Measurements from ENCODE around the gene OLFM1.

OLFM1 gene

DNA sequence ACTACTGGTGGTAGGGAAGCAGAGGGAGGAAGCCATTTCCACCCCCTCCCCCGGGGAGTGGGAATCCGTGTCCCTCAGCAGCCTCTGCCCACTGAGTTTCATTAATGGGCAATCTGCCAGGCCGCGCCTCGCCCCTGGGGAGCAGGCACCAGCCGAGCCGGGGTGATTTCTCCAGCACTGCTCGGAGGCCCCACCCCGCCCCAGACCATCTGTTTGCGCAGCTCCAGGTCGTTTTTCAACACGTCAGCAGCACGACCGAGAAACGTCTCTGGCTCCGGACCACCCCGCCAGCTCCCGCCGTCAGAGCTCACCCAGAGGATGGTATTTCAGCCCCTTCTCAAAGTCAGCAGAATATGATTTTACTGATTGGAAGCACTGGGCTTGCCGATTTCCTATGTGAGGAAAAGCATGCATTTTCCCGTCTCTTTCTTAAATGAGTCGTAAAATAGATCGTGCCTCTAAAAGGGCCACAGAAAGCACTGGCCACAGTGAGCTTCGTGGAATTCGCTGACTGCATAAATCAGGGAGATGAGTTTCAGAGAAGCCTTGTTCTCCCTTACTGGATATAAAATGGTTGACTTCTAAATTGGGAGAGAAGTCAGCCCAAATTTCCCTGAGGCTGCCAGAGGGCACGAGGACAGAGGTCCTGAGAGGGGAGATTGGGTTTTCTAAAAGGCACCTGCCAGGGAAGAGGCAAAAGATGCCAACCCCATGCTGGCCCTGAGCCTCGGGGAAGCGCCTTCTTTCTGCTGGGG lies 47.0 kb downstream of the OLFM1 start:
- no peaks in the 10 kb centered on the region for H3K27me3 ChIP-seq (ENCODE audit: control insufficient read depth, insufficient read depth, low read length)
- no peaks in the 10 kb centered on the region for H3K9me3 ChIP-seq (replicated peaks; ENCODE audit: low read length)
- H3K4me1 ChIP-seq (ENCODE audit: control insufficient read depth, insufficient read depth, low read length) = no peaks in the 10 kb centered on the region
- no peak overlapping the region for H3K9ac ChIP-seq (ENCODE audit: low read depth, low read length)
- no peak overlapping the region for H3K4me3 ChIP-seq (ENCODE audit: low read length)
- H3K4me2 ChIP-seq (ENCODE audit: low read length) = peak overlapping the region; percentile 7
- H3K36me3 ChIP-seq (ENCODE audit: insufficient read depth, low read length) = no peaks in the 10 kb centered on the region

DNA sequence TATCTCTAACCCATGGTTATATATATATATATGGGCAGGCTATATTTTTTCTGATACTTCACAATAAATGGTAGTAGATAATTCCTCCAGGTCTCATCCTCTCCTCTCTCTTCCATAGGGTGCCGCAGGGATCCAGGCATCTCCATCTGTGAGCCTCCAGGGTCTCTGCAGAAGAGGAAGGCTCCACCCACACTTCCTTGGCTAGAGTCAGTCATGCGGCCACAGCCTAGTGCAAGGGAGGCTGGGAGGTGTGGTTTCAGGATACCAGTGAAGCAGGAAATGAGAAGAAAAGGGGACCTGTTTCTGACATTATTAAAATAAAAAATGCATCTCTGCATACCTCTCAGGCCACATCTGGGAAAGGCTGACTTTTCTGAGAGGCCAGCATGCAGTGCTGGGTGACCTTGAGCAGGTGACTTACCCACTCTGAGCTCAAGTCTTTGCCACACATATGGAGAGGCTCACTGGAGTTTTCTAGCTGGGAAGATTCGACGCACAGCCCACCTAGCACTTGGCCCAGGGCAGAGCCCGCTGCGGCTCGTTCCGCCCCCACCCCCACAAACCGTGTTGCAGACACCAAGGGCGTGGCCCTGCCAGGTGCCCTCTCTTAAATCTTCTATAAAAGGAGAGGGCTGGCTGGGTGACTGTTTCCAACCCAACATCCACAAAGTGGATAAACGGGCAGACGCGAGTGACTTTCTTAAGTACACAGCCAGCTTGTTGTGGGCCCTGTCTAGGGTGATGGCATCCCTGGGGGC lies 47.9 kb downstream of the OLFM1 start:
- no peak overlapping the region for H3K9ac ChIP-seq (ENCODE audit: low read depth, low read length)
- H3K9me3 ChIP-seq (replicated peaks; ENCODE audit: low read length) = no peaks in the 10 kb centered on the region
- H3K4me3 ChIP-seq (ENCODE audit: low read length) = no peak overlapping the region
- no peak overlapping the region for H3K4me2 ChIP-seq (ENCODE audit: low read length)
- no peaks in the 10 kb centered on the region for H3K36me3 ChIP-seq (ENCODE audit: insufficient read depth, low read length)
- H3K4me1 ChIP-seq (ENCODE audit: control insufficient read depth, insufficient read depth, low read length) = no peaks in the 10 kb centered on the region
- H3K27me3 ChIP-seq (ENCODE audit: control insufficient read depth, insufficient read depth, low read length) = no peaks in the 10 kb centered on the region

DNA sequence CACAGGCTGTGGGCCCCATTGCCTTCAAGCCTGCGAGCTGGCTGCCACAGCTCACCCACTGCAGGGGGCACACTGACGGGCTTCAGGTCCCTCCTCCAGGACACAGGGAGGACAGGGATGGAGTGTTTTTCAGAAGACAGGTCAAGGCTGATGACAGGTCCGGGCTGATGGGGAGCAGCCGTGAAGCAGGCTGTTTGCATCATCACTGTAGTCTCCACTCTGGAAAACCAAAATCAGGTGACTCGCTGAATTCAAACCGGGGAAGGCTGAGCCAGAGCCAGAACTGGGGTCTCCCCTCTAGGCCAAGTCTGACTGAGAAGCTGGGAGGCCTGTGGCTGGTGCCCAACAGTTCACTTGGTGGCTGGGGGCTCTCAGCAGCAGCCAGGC lies 48.5 kb downstream of the OLFM1 start:
- Histone ChIP-seq H3K27me3 (ENCODE audit: control insufficient read depth, insufficient read depth, low read length) (no peaks in the 10 kb centered on the region), H3K9me3 (replicated peaks; ENCODE audit: low read length) (no peaks in the 10 kb centered on the region), H3K4me2 (ENCODE audit: low read length) (no peak overlapping the region), H3K4me1 (ENCODE audit: control insufficient read depth, insufficient read depth, low read length) (no peaks in the 10 kb centered on the region), H3K9ac (ENCODE audit: low read depth, low read length) (no peak overlapping the region), H3K36me3 (ENCODE audit: insufficient read depth, low read length) (no peaks in the 10 kb centered on the region), H3K4me3 (ENCODE audit: low read length) (no peak overlapping the region)

DNA sequence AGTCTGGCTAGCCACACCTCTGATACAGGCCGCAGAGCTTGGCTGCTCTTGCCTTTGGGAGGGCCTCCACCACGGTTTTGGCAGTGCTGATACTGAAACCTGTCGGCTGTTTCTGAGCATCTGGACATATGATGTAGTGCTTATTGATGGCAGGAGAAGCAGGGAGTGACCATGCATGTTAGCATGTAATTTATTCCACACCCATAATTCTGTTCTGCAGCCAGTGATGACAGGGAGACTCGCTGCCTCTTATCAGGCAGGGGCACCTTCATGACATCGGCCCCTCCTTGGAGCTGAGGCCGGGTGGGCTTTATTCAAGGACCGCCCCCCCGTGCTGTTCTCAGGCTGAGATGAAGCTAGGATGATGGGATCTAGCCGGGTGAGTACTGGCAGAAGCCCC lies 49.0 kb downstream of the OLFM1 start:
- Histone ChIP-seq H3K9ac (ENCODE audit: low read depth, low read length) (no peak overlapping the region), H3K4me3 (ENCODE audit: low read length) (no peak overlapping the region), H3K27me3 (ENCODE audit: control insufficient read depth, insufficient read depth, low read length) (no peaks in the 10 kb centered on the region), H3K4me2 (ENCODE audit: low read length) (no peak overlapping the region), H3K9me3 (replicated peaks; ENCODE audit: low read length) (no peaks in the 10 kb centered on the region), H3K36me3 (ENCODE audit: insufficient read depth, low read length) (no peaks in the 10 kb centered on the region), H3K4me1 (ENCODE audit: control insufficient read depth, insufficient read depth, low read length) (no peaks in the 10 kb centered on the region)

DNA sequence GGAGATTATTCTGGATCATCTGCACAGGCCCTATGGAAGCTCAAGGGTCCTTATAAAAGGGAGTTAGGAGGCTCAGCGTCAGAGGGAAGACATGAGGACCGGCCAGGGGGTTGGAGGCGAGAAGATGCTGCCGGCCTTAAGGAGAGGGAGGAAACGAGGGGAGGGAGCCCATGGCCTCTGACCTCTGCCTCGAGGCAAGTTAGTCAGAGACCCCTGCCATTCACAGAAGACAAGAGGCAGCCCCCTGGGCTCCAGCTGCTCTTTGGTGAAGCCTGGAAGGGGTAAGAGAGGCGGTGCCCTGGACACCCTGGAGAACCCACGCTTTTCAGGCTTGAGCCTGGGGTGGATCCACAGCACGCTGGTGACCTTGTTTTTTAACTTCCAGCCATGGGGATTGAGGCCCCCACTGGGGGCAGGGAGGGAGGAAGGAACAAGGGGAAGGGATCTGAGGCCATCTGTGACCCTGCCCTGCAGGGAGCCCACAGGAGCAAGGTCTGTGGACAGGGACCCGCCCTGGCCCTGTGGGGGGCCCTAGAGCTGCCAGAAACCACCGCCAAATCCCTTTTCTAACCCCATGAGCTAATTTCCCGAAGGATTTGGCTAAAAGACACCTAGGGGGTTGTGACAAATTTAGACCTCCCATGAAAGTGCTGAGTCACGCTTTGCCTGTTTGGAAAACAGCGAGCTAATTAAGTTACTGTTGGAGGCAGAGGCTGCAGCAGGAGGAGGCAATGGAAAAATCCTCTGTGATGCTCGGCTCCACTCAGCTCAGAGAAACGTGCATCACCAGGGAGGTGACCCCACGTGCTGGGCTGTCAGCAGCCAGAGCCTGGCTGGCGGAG lies 49.7 kb downstream of the OLFM1 start:
- Histone ChIP-seq H3K27me3 (ENCODE audit: control insufficient read depth, insufficient read depth, low read length) (no peaks in the 10 kb centered on the region), H3K4me1 (ENCODE audit: control insufficient read depth, insufficient read depth, low read length) (no peaks in the 10 kb centered on the region), H3K4me2 (ENCODE audit: low read length) (no peak overlapping the region), H3K9me3 (replicated peaks; ENCODE audit: low read length) (no peaks in the 10 kb centered on the region), H3K4me3 (ENCODE audit: low read length) (no peak overlapping the region), H3K9ac (ENCODE audit: low read depth, low read length) (no peak overlapping the region), H3K36me3 (ENCODE audit: insufficient read depth, low read length) (no peaks in the 10 kb centered on the region)

DNA sequence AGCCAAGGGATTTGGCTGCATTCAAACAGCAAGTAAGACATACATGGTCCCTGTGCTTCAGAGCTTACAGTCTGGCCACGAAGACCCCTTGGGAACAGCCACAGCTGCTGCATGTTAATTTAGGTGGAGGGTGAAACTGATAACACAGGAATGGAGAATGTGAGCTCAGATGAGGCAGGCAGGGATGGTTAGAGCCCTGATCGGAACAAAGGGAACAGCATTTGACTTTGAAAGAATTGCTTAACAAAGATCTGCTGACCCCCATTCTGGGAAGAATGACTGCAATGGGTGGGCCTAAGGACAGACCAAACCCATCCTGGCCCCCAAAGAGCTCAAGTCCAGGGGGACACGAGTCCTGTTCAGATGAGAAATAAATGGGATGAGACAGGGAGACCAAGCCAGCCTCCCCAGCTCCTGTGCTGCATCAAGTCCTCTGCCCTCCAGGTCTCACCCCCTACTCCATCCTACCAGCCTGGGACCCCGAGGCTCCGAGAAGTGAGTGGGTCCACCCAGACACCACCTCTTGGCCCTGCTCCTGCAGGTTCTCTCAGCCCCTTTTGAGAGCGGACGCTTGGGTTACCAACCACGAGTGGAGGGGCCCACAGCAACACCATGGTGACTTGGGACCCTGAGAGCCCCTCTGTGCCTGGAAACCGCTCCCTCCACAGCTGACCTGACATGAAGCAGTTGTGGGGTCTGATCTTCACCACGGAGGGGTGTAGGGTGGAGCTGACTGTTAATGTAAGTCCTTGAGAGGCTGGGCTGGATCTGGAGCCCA lies 50.8 kb downstream of the OLFM1 start:
- H3K36me3 ChIP-seq (ENCODE audit: insufficient read depth, low read length) = no peaks in the 10 kb centered on the region
- H3K4me2 ChIP-seq (ENCODE audit: low read length) = no peak overlapping the region
- peaks cover 6% of the 10 kb centered on the region for H3K27me3 ChIP-seq (ENCODE audit: control insufficient read depth, insufficient read depth, low read length)
- no peak overlapping the region for H3K9ac ChIP-seq (ENCODE audit: low read depth, low read length)
- no peaks in the 10 kb centered on the region for H3K4me1 ChIP-seq (ENCODE audit: control insufficient read depth, insufficient read depth, low read length)
- H3K4me3 ChIP-seq (ENCODE audit: low read length) = no peak overlapping the region
- H3K9me3 ChIP-seq (replicated peaks; ENCODE audit: low read length) = no peaks in the 10 kb centered on the region

DNA sequence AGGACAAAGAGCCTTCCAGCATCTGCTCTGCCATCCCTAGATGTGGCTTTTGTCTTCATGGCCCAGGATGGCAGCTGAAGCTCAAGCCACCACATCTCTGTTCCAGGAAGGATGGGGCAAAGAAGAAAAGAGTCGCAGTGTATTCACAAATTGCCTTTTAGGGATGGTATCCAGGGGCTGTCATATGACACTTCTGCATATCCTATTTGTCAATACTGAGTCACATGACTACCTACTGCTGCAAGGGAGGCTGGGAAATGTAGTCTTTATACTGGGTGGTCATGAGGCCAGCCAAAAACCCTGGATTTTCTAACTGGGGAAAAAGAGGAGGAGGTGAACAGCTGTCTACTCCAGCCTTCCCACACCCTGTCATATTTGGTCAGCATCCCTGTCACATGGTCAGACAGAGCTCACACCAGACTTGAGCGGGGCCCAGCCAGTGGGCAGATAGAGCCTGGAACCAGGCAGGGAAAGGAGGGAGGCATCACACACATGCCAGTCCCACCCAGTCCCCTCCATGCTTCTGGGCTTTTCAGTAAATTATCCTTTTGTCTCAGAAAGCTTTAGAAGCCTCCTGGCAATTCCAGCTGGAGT lies 52.0 kb downstream of the OLFM1 start:
- Histone ChIP-seq H3K27me3 (ENCODE audit: control insufficient read depth, insufficient read depth, low read length) (peaks cover 13% of the 10 kb centered on the region), H3K4me3 (ENCODE audit: low read length) (no peak overlapping the region), H3K36me3 (ENCODE audit: insufficient read depth, low read length) (no peaks in the 10 kb centered on the region), H3K9ac (ENCODE audit: low read depth, low read length) (no peak overlapping the region), H3K4me2 (ENCODE audit: low read length) (no peak overlapping the region), H3K9me3 (replicated peaks; ENCODE audit: low read length) (no peaks in the 10 kb centered on the region), H3K4me1 (ENCODE audit: control insufficient read depth, insufficient read depth, low read length) (no peaks in the 10 kb centered on the region)

DNA sequence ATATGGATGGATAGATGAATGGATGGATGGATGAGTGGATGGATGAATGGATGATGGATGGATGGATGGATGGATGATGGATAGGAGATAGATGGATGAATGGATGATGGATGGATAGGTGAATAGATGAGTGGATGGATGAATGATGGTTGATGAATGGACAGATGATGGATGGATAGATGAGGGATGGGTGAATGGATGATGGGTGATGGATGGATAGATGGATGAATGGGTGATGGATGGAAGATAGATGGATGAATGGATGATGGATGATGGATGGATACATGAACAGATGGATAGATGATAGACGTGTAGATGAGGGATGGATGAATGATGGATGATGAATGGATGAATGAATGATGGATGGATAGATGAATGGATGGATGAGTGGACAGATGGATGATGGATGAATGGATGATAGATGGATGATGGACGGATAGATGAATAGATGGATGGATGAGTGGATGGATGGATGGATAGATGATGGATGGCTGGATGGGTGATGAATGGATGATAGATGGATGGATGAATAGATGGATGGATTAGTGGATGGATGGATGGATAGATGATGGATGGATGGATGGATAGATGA lies 53.8 kb downstream of the OLFM1 start:
- Histone ChIP-seq H3K9me3 (replicated peaks; ENCODE audit: low read length) (no peaks in the 10 kb centered on the region), H3K4me1 (ENCODE audit: control insufficient read depth, insufficient read depth, low read length) (no peaks in the 10 kb centered on the region), H3K27me3 (ENCODE audit: control insufficient read depth, insufficient read depth, low read length) (peaks cover 21% of the 10 kb centered on the region), H3K4me2 (ENCODE audit: low read length) (no peak overlapping the region), H3K4me3 (ENCODE audit: low read length) (no peak overlapping the region), H3K36me3 (ENCODE audit: insufficient read depth, low read length) (no peaks in the 10 kb centered on the region), H3K9ac (ENCODE audit: low read depth, low read length) (no peak overlapping the region)

DNA sequence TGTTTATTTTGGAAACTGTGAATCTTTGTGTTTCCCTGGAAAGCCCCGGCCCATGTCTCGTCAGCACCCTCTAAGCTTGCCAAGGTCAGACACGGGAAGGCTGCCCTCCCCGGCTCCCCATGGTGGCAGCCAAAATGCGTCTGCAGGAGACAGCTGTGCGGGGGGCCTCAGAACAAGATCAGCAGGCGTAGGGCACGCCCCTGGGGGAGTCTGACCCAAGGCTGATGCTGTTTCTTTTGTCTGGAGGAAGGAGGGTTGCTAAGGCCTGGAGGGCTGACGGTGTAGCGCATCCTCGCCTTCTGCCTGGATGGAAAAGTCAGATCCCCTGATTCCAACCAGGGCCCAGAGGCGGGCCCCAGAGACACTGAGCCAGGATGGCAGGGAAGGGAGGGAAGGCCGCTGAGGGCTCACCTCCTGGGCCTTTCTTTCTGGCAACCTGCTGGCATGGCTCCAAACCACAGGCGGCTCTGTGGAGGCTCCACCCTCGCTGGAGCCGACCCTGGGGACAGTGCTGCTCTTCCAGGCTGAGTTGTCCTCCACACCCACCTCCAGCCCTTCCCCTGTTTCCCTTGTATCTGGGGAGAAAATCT lies 57.2 kb downstream of the OLFM1 start:
- Histone ChIP-seq H3K36me3 (ENCODE audit: insufficient read depth, low read length) (no peaks in the 10 kb centered on the region), H3K27me3 (ENCODE audit: control insufficient read depth, insufficient read depth, low read length) (peaks cover 37% of the 10 kb centered on the region), H3K9ac (ENCODE audit: low read depth, low read length) (no peak overlapping the region), H3K9me3 (replicated peaks; ENCODE audit: low read length) (no peaks in the 10 kb centered on the region), H3K4me3 (ENCODE audit: low read length) (no peak overlapping the region), H3K4me1 (ENCODE audit: control insufficient read depth, insufficient read depth, low read length) (no peaks in the 10 kb centered on the region), H3K4me2 (ENCODE audit: low read length) (no peak overlapping the region)

DNA sequence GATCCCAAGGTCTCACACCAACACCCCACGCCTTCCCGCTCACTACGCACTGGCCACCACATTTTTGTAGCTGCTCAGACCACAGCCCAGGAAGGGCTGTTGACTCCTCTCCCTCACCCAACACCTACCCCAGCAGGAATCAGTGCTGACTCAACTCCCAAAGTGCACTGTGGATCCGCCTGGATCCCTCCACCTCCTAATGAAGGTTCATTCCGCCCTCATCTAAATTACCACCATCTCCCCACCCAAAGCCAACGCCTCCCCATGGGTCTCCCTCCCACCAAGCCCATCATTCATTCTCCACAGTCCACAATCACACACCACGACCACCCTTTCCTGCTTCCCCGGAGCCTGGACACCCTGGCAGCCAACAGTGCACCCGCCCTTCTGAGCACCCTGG lies 57.8 kb downstream of the OLFM1 start:
- Histone ChIP-seq H3K4me2 (ENCODE audit: low read length) (no peak overlapping the region), H3K27me3 (ENCODE audit: control insufficient read depth, insufficient read depth, low read length) (peaks cover 37% of the 10 kb centered on the region), H3K9me3 (replicated peaks; ENCODE audit: low read length) (no peaks in the 10 kb centered on the region), H3K4me3 (ENCODE audit: low read length) (no peak overlapping the region), H3K9ac (ENCODE audit: low read depth, low read length) (no peak overlapping the region), H3K4me1 (ENCODE audit: control insufficient read depth, insufficient read depth, low read length) (no peaks in the 10 kb centered on the region), H3K36me3 (ENCODE audit: insufficient read depth, low read length) (no peaks in the 10 kb centered on the region)
